Endothelial cell of umbilical vein (primary cell): ENCODE data around the gene ADCY5. TPM values are rescaled to one million over a fixed set of nuclear protein-coding genes. Genes with fewer than 3 reads are reported as not detected.

Experiments used
- BruUV-seq: library from RNA; stranded (reverse); fragments of 400-500 nt; replicated peaks from 2 replicates; lab custom pipeline; 2021; lab: Mats Ljungman, UMichigan
- CTCF ChIA-PET: fragments of 300-600, 350-600 bp; sonication (Branson Sonifier 250); formaldehyde crosslinking; loops from one replicate; lab custom pipeline; 2021; ENCODE audit warnings: antibody characterized with exemption, inconsistent platforms; lab: Charles Lee
- POLR2A ChIA-PET: fragments of 300-600, 350-600 bp; sonication (Branson Sonifier 250); formaldehyde crosslinking; loops from one replicate; lab custom pipeline; 2021; ENCODE audit warnings: antibody characterized with exemption, inconsistent platforms; lab: Charles Lee
- DNase-seq: peaks from one replicate; pipeline ENCODE4 v3.0.0-alpha.2; 2011; ENCODE audit warnings: low read depth, low spot score
- FAIRE-seq: peaks from 2 replicates; lab custom pipeline; 2011; peaks lifted over from hg19 to GRCh38; lab: Jason Lieb, UNC
- H2AFZ ChIP-seq: 2 replicates; pipeline ENCODE4 v1.6.0; 2012; ENCODE audit warnings: low read depth, low read length, control low read depth, inconsistent platforms
- H3K27ac ChIP-seq: 2 replicates; pipeline ENCODE4 v1.5.1; 2011; ENCODE audit warnings: low read depth, mild to moderate bottlenecking, control low read depth, low read length, moderate library complexity; ENCODE audit not compliant: insufficient read depth
- H3K27me3 ChIP-seq, 2 experiments: 2 replicates each; pipeline versions ENCODE4 v1.6.0 to v1.6.1; 2011; ENCODE audit warnings: low read length in 2 of 2, mixed read lengths in 1 of 2; ENCODE audit not compliant: control insufficient read depth in 2 of 2, insufficient read depth in 2 of 2
- H3K36me3 ChIP-seq, 2 experiments: 2 replicates in 1 of 2; 3 replicates in 1 of 2; pipeline ENCODE4 v1.5.1; 2011; ENCODE audit warnings: low read length in 2 of 2, mild to moderate bottlenecking in 1 of 2, moderate library complexity in 1 of 2; ENCODE audit not compliant: control insufficient read depth in 2 of 2, insufficient read depth in 2 of 2; ENCODE audit errors: extremely low read depth in 1 of 2
- H3K4me1 ChIP-seq: 3 replicates; pipeline ENCODE4 v1.5.1; 2011; ENCODE audit warnings: mild to moderate bottlenecking, low read length; ENCODE audit not compliant: control insufficient read depth, insufficient read depth; ENCODE audit errors: extremely low read depth
- H3K4me2 ChIP-seq: 2 replicates; pipeline ENCODE4 v1.6.1; 2011; ENCODE audit warnings: low read length, control low read depth, mixed read lengths; ENCODE audit not compliant: insufficient read depth
- H3K4me3 ChIP-seq, 3 experiments: fragments of 200-600 bp in 1 of 3; sonication (generic), shearing (Covaris generic) in 1 of 3; replicated peaks in 1 of 3; 2 replicates each; pipeline ENCODE4 v1.5.1; 2011 to 2016; ENCODE audit warnings: control low read depth in 3 of 3, low read length in 3 of 3, mild to moderate bottlenecking in 2 of 3, inconsistent platforms in 1 of 3, low read depth in 1 of 3, moderate library complexity in 1 of 3; ENCODE audit not compliant: insufficient read depth in 1 of 3
- H3K79me2 ChIP-seq: 2 replicates; pipeline ENCODE4 v1.6.0; 2012; ENCODE audit warnings: low read length, inconsistent platforms; ENCODE audit not compliant: control insufficient read depth, insufficient read depth
- H3K9ac ChIP-seq: replicated peaks from 2 replicates; pipeline ENCODE3; 2011; ENCODE audit warnings: low read length, control low read depth; ENCODE audit not compliant: insufficient read depth; ENCODE audit errors: extremely low read depth
- H3K9me1 ChIP-seq: replicated peaks from 3 replicates; pipeline ENCODE4 v1.6.0; 2011; ENCODE audit warnings: mild to moderate bottlenecking, low read length; ENCODE audit not compliant: control insufficient read depth, insufficient read depth; ENCODE audit errors: extremely low read depth
- H3K9me3 ChIP-seq: replicated peaks from 2 replicates; pipeline ENCODE4 v1.5.1; 2012; ENCODE audit warnings: low read length, inconsistent platforms; ENCODE audit not compliant: control insufficient read depth, insufficient read depth
- H4K20me1 ChIP-seq: replicated peaks from 2 replicates; pipeline ENCODE3; 2011; ENCODE audit warnings: mild to moderate bottlenecking, low read length; ENCODE audit not compliant: control insufficient read depth, insufficient read depth; ENCODE audit errors: extremely low read depth
- EZH2 ChIP-seq: IDR thresholded peaks from 2 replicates; pipeline ENCODE4 v1.6.1; 2012; ENCODE audit warnings: borderline replicate concordance, low read depth, mild to moderate bottlenecking, moderate library complexity, low read length, inconsistent platforms; ENCODE audit not compliant: severe bottlenecking
- FOS ChIP-seq: IDR thresholded peaks from 2 replicates; pipeline ENCODE4 v1.6.1; 2011; ENCODE audit warnings: mild to moderate bottlenecking, low read length, moderate library complexity, borderline replicate concordance; ENCODE audit not compliant: insufficient read depth
- GATA2 ChIP-seq: IDR thresholded peaks from 2 replicates; pipeline ENCODE4 v1.7.0; 2011; ENCODE audit warnings: low read depth, mild to moderate bottlenecking, moderate library complexity, mixed read lengths, low read length; ENCODE audit not compliant: insufficient read length, insufficient read depth
- JUN ChIP-seq: IDR thresholded peaks from 2 replicates; pipeline ENCODE4 v1.6.1; 2011; ENCODE audit warnings: borderline replicate concordance, low read depth; ENCODE audit not compliant: insufficient read length, insufficient read depth
- MYC ChIP-seq: IDR thresholded peaks from one replicate; pipeline ENCODE4 v1.6.1; 2011; ENCODE audit warnings: mild to moderate bottlenecking, low read depth, low read length
- POLR2A ChIP-seq: IDR thresholded peaks from 2 replicates; pipeline ENCODE4 v1.6.1; 2012; ENCODE audit warnings: low read depth, mild to moderate bottlenecking, control low read depth, low read length
- POLR2AphosphoS5 ChIP-seq: IDR thresholded peaks from 2 replicates; pipeline ENCODE4 v1.6.1; 2012; ENCODE audit warnings: low read depth, mild to moderate bottlenecking, control low read depth, low read length, moderate library complexity; ENCODE audit not compliant: insufficient read depth
- dilution Hi-C: fragments of 300-500 bp; cut with MboI; formaldehyde crosslinking; loops from one replicate; pipeline ENCODE4 v1.15.0; 2019; ENCODE audit warnings: low sequenced_read_pairs; ENCODE audit not compliant: extremely low pct_ligation_motif_present
- intact Hi-C: fragments of 100-400 bp; cut with micrococcal nuclease; formaldehyde crosslinking; loops from one replicate; pipeline ENCODE4 v1.10.0; 2022
- polyA plus RNA-seq, 4 experiments: library from polyadenylated mRNA; depleted of rRNA in 3 of 4; stranded (reverse) in 3 of 4; unstranded in 1 of 4; fragments of >200 nt; gene quantifications; 2 replicates each; pipeline versions ENCODE4 v1.2.1 to v1.2.3, GENCODE V29; 2011 to 2012; ENCODE audit warnings: missing spikeins in 1 of 4
- total RNA-seq: library from RNA; stranded (reverse); gene quantifications from 2 replicates; pipeline ENCODE4 v1.2.3, GENCODE V29; 2021
- TF ChIP-seq, protein P1 (sequence below): IDR thresholded peaks from 2 replicates; pipeline ENCODE4 v1.6.1; 2011; ENCODE audit not compliant: insufficient read depth, insufficient read length
- TF ChIP-seq, protein P2 (sequence below), 2 donors: IDR thresholded peaks; 1 replicate in 1 of 2; 2 replicates in 1 of 2; pipeline ENCODE4 v1.5.1; 2011; ENCODE audit warnings: low read length in 2 of 2, mild to moderate bottlenecking in 2 of 2, moderate library complexity in 2 of 2, control low read depth in 1 of 2, inconsistent platforms in 1 of 2, low read depth in 1 of 2; ENCODE audit not compliant: insufficient read depth in 1 of 2; ENCODE audit errors: extremely low read depth in 1 of 2

The ADCY5 gene
- total and polyA plus RNA-seq, 2 donors (not counting 3 experiments of a cell fraction or from before 2014, with no cell fraction given) = 0.01 TPM; not detected in 1

DNA sequence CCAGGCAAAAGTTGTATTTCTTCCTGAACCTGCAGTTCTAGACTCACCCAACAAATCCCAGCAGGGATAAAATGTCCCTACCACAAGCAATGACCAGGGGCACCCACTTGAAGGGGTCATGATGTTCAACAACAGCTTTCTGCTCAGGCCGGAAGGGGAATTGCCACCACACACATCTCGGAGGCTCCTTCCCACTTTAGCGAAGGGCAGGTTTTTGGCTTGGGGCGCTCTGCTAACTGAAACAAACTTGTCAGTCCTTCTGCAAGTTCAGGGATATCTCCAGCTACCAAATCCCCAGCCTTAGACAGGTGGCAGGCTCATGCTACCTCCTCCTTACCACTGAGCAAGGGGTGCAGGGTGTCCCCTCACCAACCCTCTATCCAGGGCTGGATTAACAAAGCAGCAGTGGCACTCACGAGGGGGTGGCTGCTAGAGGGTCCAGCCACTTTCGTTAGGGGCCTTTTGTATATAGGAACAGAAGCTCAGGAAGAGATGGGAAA, 2.2 kb downstream of the ADCY5 start:
- H3K9me1 ChIP-seq = no peaks in the 10 kb centered on the region
- POLR2A ChIA-PET = no interaction called here
- no peaks in the 10 kb centered on the region for H3K79me2 ChIP-seq
- no peak overlapping the region for H3K9ac ChIP-seq
- H3K27ac ChIP-seq = no peak overlapping the region
- BruUV-seq = no TSS peak
- H3K27me3 ChIP-seq = peaks cover 38 to 64% of the 10 kb centered on the region in 2 experiments
- H2AFZ ChIP-seq = no peak overlapping the region
- no peaks in the 10 kb centered on the region for H3K36me3 ChIP-seq
- H3K4me3 ChIP-seq = no peak overlapping the region
- no peaks in the 10 kb centered on the region for H3K4me1 ChIP-seq
- TF ChIP-seq EZH2 = no peak
- DNase-seq (no peak), FAIRE-seq (no peak)
- no peaks in the 10 kb centered on the region for H4K20me1 ChIP-seq
- intact Hi-C loops = loop anchor here (5.0 kb wide), 1 partner anchor 111 kb away; no protein-coding TSS in a partner anchor
- CTCF ChIA-PET = interaction anchor here (1.0 to 4.1 kb wide), 5 partner anchors 9 to 114 kb away, joined by 3 to 19 read pairs (median 5); no protein-coding TSS in a partner anchor
- no peak overlapping the region for H3K4me2 ChIP-seq
- dilution Hi-C loops = no loop called here
- H3K9me3 ChIP-seq = no peaks in the 10 kb centered on the region

DNA sequence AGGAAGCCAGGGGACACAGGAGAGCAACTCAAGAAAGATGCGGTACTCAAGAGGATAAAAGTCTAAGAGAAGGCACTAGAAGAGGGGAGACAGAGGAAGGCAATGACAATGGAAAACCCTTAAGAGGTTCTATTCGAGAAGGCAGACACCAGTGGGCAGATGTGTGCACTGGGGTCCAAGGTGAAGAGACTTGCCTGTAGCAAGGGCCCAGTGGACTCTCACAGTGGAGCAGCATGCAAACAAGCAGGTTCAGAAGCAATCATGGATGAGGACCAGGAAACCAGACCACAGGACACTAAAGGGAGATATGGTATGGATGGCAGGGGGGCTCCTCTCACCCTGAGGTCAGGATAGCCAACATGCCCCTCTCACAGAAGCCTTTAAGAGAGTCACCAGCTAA, 2.7 kb downstream of the ADCY5 start:
- no peak overlapping the region for H3K4me3 ChIP-seq
- no TSS peak for BruUV-seq
- no peak for DNase-seq
- ChIA-PET POLR2A (no interaction called here), CTCF (interaction anchor here (1.0 to 4.1 kb wide), 4 partner anchors 43 to 114 kb away, joined by 3 to 19 read pairs (median 5); no protein-coding TSS in a partner anchor)
- no peaks in the 10 kb centered on the region for H4K20me1 ChIP-seq
- H3K27ac ChIP-seq = no peak overlapping the region
- dilution Hi-C loops (no loop called here), intact Hi-C loops (loop anchor here (5.0 kb wide), 1 partner anchor 111 kb away; no protein-coding TSS in a partner anchor)
- no peaks in the 10 kb centered on the region for H3K79me2 ChIP-seq
- no peaks in the 10 kb centered on the region for H3K4me1 ChIP-seq
- H3K9me1 ChIP-seq = no peaks in the 10 kb centered on the region
- no peak overlapping the region for H2AFZ ChIP-seq
- FAIRE-seq = no peak
- no peak overlapping the region for H3K9ac ChIP-seq
- H3K4me2 ChIP-seq = no peak overlapping the region
- no peaks in the 10 kb centered on the region for H3K9me3 ChIP-seq
- TF ChIP-seq, protein P1, sequence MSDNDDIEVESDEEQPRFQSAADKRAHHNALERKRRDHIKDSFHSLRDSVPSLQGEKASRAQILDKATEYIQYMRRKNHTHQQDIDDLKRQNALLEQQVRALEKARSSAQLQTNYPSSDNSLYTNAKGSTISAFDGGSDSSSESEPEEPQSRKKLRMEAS = no peak
- TF ChIP-seq MYC = no peak
- no peak for TF ChIP-seq POLR2AphosphoS5
- TF ChIP-seq, protein P2, sequence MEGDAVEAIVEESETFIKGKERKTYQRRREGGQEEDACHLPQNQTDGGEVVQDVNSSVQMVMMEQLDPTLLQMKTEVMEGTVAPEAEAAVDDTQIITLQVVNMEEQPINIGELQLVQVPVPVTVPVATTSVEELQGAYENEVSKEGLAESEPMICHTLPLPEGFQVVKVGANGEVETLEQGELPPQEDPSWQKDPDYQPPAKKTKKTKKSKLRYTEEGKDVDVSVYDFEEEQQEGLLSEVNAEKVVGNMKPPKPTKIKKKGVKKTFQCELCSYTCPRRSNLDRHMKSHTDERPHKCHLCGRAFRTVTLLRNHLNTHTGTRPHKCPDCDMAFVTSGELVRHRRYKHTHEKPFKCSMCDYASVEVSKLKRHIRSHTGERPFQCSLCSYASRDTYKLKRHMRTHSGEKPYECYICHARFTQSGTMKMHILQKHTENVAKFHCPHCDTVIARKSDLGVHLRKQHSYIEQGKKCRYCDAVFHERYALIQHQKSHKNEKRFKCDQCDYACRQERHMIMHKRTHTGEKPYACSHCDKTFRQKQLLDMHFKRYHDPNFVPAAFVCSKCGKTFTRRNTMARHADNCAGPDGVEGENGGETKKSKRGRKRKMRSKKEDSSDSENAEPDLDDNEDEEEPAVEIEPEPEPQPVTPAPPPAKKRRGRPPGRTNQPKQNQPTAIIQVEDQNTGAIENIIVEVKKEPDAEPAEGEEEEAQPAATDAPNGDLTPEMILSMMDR (IDR thresholded peaks at IDR 0.05; ENCODE audit: extremely low read depth in 1 of 2, insufficient read depth in 1 of 2, low read depth in 1 of 2, low read length in 2 of 2) = no peak
- no peak for TF ChIP-seq FOS
- no peak for TF ChIP-seq POLR2A
- no peak for TF ChIP-seq GATA2
- TF ChIP-seq EZH2 = no peak
- no peak for TF ChIP-seq JUN
- H3K27me3 ChIP-seq = peaks cover 36 to 61% of the 10 kb centered on the region in 2 experiments
- H3K36me3 ChIP-seq = no peaks in the 10 kb centered on the region
